DMS 273 (cell line): ENCODE data around the gene RIC3.

ENCODE experiments used
- DNase-seq: peaks from one replicate; lab custom pipeline; 2025; ENCODE audit not compliant: unreplicated experiment; lab: John Stamatoyannopoulos, UW

Gene RIC3, protein sequence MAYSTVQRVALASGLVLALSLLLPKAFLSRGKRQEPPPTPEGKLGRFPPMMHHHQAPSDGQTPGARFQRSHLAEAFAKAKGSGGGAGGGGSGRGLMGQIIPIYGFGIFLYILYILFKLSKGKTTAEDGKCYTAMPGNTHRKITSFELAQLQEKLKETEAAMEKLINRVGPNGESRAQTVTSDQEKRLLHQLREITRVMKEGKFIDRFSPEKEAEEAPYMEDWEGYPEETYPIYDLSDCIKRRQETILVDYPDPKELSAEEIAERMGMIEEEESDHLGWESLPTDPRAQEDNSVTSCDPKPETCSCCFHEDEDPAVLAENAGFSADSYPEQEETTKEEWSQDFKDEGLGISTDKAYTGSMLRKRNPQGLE

DNA sequence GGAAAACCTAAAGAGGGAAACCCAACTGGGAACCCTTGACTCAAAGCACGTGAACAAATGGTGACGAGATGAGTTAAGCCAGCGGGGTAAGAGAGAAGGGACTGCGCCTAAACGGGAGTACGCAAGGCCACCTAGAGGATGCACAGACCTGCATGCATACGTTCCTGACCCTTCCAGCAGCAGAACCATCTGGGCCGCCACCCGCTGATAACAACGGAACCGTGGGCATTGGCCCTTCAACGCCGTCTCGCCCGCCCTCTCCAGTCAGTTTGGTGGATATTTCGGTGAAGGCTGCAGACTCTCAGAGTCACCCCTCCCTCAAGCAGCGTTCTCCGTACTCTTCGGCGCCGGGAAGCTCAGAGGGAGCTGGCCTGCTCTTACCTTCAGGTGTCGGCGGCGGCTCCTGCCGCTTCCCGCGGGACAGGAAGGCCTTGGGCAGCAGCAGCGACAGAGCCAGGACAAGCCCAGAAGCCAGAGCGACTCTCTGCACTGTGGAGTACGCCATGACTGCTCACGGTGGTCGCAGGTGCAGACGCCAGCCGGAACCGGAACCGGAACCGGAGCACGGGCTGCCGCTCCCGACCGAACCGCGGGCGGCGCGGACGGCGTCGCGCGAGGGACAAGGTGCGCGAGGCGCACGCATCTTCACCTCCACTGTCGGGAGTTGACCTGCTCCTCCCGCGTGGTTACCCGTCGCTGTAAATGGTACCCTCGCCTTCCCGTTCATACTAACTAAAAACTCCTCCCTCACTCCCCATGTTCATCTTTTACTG is at the start of gene RIC3:
RIC3 (minus strand) TSS at position 541 of the 773 bp plus-strand sequence; CDS start at position 505, 36 bp downstream.
- DNase-seq = peak; percentile 84

DNA sequence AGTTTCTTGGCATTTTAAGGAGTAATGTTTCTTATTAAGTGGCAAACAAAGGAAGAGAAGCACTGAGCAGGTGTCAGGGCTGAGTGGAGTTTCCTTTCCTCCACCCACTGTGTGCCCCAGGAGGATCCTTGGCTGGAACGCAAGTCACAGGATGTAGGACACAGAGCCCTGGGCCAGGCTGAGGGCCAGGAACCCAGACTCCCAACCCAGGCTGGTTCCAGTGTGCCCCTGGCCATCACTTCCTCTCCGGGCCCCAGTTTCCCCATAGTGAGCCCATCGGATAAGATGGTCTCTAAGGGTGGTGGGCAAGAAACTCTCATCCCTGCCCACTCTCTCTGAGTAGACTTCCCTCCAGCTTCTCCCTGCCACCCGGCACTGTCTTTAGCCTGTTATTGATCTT is 49.6 kb upstream of the RIC3 start:
- DNase-seq = no peak

DNA sequence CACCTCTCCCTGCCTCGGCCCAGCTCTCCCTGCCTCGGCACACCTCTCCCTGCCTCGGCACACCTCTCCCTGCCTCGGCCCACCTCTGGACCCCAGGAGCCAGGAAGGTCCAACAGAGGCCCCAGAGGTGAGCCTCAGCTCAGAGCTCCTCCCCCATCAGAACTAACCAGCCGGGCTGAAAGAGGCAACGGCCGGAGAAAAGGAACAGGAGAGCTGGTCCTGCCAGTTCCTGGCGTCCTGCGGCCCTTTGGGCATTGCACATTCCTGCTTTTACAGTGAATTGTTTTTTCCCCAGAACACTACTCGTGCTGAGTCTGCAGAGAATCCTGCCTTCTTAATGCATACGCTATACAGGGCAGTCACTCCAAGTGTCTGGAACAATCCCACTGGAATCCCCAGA is 49.1 kb upstream of the RIC3 start:
- no peak for DNase-seq

DNA sequence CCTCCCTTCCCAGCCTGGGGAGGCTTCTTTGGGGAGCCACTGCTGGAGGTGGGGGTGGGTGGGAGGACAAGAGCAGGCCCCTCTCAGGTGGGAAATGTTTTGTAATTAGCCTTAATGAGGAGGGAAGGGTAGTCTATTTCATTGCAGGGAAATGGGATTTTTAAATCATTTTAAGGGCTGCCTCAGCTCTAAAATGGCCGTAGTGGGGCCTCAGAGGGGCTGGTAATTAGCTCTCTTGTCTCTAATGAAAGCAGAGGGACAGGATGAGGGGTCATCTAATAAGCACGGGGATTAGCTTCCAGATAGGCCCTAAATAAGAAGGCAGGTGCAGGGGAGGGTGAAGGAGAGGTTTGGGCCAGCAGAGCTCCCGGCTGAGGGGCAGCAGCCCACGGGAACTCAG is 48.3 kb upstream of the RIC3 start:
- DNase-seq = no peak

DNA sequence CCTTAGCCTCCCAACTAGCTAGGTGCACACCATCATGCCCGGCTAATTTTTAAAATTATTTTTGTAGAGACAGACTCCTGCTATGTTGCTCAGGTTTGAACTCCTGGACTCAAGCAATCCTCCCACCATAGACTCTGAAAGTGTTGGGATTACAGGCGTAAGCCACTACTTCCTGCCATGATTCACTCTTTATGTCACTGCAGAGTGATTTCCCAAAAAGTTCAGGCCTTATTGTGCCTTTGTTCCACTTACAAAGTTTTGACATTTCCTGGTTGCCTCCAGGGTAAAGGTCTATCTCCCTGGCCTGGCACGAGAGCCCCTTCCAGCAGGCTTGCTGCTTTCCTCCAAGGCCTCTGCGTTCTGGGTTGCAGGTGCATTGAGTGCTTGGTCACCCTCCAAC is 44.6 kb upstream of the RIC3 start:
- no peak for DNase-seq

DNA sequence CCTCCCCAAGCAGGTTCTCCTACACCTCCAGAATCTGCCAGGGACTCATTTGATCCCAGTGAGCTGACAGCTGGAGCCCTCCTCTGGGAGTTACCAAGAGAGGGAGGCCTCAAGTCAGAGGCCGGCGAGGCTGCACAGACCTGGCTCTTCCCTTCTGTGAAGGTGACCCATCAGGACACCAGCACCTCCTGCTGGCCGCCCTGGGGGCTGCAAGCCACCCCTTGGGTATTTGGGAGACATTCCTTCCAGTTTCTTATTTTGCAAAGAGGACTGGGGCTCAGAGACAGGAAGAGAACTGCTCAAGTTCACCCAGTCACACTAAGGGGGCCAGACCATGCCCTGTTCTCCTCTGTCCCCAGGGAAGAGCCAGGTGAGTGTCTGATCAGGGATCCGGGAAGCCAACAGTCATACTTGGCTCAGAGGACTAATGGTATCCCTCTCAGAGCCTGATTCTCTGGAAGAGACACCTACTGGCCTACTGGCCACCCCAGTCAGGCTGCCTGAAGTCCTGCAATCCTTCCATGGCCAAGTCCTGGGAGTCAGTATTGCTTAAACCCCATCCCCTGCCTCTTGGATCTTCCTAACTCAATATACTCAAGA is 40.5 kb upstream of the RIC3 start:
- peak; percentile 61 for DNase-seq

DNA sequence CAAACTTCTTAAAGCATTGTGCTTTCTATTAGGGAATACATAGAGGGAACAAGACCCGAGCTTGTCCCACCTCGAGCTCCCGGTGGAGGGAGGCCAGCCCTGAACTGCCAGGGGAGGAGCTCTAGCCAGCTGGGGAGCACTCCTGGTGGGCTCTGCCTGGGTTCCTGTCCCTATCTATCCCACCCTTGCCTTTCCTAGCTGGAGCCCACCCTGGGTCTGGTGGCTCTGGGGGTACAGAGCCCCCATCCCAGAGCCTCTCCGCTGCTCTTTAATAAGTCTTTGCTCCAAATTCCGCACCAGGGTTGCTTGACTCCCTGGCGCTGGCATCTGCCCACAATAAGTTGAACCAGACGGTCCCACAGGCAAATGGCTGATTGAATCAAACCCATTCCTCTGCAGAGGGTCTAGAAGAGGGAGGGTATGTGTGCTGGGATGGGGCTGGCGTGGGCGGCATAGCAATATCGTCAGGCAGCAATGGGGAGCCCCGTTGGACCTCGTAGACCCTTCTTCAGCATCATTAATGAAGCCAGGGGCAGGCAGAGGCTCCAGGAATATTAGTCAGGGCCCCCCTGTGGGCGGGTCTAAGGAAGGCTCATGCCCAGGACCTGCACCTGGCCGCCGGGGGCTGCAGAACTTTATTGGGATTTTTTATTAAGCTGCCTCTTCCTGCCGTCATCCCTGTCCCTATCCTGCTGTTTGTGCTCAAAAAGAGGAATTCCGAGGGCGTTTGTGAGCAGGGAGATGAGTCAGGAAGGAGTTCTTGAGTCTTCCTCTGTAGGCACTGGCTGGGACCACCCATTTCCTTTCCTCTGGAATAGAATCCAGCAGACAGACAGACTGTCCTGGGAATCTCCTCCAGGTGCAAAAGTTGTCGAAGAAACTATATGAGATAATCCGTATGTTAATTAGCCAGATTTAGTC is 38.5 kb upstream of the RIC3 start:
- DNase-seq = no peak

DNA sequence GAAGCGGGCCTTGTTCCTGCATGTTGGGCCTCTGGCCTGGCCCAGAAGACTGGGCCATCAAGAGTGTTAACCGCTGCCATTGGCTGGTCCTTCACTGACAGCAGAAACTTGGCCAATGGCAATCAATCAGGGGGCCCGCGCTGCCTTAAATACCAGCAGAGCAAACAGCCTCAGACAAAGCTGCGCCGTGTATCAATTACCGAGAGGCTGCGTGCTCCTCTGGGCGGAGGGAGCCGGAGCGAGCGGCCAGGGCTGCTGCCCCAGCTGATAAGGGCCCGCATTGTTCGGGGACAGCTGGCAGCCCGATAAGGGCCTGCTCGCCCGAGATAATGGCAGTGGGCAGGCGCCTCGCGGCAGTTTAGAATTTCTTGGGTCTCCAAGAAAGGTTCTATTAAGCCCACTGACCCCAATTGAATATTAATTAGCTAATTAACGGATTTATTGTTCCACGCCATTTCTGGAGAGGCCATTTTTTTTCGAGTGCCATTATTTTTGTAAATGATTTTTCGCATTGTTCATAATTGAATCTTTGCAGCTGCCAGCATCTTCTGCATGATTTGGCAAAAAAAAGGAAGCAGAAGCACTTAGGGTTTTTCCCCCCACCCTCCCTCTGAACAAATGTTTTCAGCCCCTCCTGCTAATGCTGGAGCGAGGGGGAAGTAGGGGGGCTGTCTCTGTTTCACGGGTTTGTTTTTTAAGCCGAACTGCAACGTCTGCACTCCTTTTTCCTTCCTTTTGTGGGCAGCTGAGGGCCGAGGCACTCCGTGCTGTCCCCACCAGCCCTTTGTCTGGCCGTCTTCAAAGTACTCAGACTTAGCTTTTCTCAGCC is 37.6 kb upstream of the RIC3 start:
- DNase-seq = no peak

DNA sequence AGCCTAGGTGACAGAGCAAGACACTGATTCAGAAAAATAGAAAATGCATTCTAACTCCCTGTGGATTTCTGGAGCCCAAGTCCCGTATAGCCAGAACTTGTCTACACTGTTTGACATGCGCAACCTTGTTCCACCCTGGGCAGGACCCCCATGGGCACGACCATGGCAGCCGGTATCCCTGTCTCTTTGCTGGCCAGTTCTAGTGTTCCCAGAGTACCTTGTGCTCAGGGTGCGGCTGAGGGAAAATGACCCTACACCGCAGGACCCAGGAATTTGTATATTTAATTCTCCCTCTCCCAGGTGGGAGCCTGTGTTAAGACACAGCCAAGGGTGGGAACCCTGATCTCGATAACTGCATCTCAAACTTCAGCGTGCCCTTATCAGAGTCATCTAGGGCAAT is 36.7 kb upstream of the RIC3 start:
- no peak for DNase-seq

DNA sequence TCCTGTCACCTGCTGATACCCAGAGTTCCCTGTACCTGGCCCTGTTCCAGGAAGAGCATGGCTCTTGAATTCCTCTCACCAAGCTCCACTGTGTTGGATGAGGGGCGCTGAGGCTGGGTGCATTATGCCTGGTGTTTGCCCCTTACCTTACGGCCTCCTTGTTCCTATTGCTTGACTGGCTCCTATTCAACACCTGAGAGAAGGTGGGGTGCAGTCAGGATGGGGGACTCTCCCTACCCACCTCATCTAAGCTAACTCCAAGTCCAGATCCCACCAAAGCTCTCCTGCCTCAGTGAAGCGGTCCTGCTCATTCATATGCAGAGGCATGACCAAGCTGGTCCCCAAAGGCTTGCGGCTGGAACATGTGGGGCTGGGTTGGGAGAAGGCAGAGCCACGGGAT is 35.8 kb upstream of the RIC3 start:
- no peak for DNase-seq

DNA sequence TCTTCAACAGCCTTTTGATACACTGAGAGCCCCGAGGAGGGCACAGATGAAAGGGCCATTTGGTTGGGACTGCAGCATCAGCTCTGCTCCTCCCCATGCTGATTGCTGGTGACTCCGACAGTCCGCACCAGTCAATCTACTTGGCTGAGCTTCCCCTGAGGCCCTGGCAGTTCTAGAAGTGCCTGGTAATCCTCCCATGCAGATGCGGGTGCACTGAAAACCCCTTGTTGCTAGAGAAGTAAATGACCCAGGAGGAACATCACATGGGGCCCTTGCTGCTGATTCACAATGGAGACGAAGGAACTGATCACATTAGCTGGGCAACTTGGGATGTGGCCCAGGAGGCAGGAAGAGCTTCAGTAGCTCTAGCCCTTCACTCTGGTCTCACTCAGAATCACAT is 35.2 kb upstream of the RIC3 start:
- no peak for DNase-seq

DNA sequence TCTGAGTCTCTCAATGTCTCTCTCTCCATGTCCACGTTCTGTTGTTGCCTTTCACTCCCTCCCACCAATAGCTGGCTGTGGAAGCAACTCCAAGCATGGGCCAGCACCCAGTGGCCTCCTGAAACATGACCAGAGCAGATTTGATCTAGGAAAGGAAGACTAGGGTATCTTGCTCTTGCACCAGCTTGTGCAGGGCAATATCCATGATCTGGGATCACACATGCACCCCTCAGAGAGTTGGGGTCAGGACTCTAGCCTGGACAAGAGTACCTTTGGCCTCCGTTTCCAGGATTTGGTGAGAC is 34.5 kb upstream of the RIC3 start:
- DNase-seq = no peak

DNA sequence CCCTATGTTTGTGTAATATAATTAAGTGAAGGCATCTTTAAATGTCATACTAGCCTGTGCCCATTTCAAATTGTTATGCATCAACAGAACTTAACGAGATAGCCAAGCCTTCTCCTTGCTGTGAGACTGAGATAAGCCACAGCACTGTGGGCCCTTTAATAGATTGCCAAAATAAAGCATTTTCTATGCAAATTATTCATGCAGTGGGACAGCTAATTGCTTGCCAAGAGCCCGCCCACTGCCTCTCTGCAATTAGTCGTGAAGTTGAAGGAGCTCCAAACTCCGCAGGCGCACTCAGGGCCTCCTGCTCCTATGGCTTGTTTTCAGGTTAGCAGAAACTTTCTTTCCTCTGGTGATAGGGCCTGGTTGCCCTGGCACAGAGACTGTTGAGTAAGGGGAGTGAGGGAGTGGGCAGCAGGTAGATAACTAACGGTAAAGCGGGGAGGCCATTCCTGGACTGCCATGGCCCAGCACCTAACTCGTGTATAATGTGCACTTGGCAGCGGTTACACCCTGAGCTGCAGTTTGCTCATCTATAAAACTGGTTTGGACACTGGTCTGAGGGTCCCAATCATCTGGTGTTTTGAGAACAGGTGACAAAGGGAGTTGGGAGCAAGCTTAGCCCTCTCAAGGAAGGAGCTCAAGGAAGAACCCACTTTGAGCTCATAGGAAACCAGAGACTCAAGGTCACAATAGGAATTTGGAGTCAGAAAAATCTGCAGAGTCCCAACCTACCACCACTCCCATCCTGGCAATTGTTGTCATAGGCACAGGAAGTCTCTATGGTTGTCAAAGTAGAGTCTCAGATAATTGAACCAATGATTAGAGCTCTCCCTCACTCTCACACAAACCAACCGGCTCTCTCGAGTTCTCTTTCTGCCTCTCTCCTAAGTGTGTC is 33.9 kb upstream of the RIC3 start:
- DNase-seq = no peak

DNA sequence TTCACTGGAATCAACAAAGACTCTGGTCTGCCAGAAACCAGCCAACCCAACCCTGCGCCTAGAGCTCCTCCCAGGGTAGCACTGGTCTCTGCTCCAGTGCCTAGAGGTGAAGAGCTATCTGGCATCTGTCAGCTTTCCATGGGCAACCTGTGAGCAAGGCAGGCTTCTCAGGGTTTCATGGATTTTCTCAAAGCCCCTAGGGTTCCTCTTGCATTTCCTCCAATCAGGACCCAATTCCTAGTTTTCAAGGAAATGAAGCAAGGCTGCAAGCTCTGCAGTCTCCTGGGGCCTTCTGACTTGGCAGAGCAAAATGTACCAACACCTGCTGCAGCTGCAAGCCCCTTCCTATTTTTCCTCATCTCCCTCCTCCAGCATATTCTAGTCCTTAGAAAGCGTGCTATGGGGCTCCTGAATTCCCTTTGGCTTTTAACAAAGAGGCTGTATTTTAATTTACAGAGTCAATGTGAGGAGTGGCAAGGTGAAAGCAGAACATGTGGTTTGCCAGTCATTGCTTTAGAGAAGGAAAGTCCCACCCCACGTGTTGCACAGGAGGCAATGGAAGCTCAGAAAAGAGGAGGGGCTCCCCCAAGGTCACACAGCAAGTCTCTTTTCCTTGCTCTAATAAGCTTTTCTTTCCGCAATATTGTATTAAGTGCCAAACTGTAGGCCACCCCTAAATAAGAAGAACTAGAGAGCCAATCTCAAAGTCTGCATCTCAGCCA is 33.0 kb upstream of the RIC3 start:
- DNase-seq = peak; percentile 9

DNA sequence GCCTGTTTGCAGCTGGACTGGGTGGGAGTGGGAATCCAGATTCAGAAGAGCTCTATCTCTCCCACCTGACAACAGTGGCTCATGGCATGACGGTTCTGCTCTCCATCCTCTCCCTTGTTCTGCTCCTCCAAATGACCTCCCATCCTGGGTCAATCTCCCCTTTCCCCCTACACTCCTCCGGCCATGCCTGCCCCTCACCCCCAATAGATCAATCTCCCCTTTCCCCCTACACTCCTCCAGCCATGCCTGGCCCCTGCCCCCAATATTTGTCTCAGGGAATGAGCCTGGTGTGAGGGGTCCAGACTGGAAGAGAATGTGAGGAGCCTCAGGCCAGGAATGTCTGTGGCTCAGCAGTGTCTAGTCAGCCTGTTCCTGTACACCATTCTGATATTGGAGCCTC is 30.9 kb upstream of the RIC3 start:
- DNase-seq = no peak

DNA sequence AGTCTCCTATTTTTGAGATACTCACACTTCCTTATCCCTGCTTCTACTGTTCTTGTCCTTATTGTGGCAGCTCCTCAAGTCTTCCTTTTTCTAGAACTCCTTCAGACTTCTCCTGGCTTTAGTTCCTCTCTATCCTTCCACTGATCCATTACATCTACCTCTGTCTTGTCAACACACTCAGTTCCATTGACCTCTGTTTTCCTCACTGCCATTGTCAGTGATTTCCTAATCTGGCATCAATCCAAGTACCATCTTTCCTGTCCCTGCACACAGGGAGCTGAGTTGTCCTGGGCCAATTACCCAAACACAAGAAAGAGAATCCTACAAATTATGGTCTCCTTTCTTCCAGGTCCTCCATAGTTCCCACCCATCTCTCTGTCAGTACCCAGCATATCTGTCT is 27.9 kb upstream of the RIC3 start:
- DNase-seq = no peak

DNA sequence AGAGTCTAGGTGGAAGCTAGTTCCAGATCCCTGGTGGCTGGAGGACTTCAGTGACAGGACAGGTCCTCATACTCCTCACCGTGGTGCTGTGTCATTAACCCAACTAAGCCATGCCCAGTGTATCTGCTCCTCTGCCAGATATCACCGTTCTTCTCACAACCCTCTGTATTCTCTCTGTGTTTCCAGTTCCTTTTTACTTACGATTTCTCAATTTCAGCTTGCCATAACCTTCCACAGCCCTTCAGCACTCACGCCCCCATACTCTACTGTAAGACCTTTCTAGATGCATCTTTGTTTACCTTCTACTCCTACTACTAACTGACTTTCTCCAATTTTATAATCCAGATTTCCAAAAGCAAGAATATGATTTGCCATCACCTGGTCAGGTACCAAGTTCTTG is 26.1 kb upstream of the RIC3 start:
- DNase-seq = no peak

DNA sequence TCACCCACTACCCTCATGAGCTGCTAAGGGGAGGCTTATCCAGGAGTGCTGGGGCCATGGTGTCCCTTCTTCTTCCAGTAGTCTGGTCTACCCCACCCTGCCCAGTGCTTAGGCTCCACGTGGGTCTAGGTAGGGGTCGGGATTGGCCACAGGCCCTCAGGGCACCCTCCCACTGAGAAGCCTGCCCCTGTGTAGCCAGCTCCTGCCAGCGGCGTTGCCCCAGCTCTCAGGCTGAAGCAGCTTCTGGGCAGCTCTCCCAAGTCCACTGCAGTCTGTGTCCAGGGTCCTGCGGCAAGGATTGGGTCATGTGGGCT is 24.0 kb upstream of the RIC3 start:
- no peak for DNase-seq
